ENCODE results near the gene IL12RB2. TPM values are rescaled to one million over a fixed set of nuclear protein-coding genes. Genes with fewer than 3 reads are reported as not detected.

The IL12RB2 gene
- total RNA-seq, 2 experiments from 2014 or later: 39.8 to 40.2 TPM

- H3K27ac Mint-ChIP-seq: no peak overlapping the region
- H3K4me1 Mint-ChIP-seq: peaks cover 16% of the 10 kb centered on the region
- DNase-seq: no peak
- peaks cover 45% of the 10 kb centered on the region for H3K36me3 Mint-ChIP-seq
- H3K27me3 Mint-ChIP-seq: no peaks in the 10 kb centered on the region
- H3K4me3 Mint-ChIP-seq: no peak overlapping the region
- H3K9me3 Mint-ChIP-seq: no peaks in the 10 kb centered on the region
Measured at GRCh38 chr1:67350783-67351182, 43.1 kb downstream of the IL12RB2 start.

GRCh38 chr1:67352211-67352610 lies 44.5 kb downstream of the IL12RB2 start:
- no peak for DNase-seq
- H3K9me3 Mint-ChIP-seq: no peaks in the 10 kb centered on the region
- H3K4me1 Mint-ChIP-seq: peaks cover 15% of the 10 kb centered on the region
- peaks cover 44% of the 10 kb centered on the region for H3K36me3 Mint-ChIP-seq
- no peaks in the 10 kb centered on the region for H3K27me3 Mint-ChIP-seq
- H3K4me3 Mint-ChIP-seq: no peak overlapping the region
- H3K27ac Mint-ChIP-seq: no peak overlapping the region

DNA sequence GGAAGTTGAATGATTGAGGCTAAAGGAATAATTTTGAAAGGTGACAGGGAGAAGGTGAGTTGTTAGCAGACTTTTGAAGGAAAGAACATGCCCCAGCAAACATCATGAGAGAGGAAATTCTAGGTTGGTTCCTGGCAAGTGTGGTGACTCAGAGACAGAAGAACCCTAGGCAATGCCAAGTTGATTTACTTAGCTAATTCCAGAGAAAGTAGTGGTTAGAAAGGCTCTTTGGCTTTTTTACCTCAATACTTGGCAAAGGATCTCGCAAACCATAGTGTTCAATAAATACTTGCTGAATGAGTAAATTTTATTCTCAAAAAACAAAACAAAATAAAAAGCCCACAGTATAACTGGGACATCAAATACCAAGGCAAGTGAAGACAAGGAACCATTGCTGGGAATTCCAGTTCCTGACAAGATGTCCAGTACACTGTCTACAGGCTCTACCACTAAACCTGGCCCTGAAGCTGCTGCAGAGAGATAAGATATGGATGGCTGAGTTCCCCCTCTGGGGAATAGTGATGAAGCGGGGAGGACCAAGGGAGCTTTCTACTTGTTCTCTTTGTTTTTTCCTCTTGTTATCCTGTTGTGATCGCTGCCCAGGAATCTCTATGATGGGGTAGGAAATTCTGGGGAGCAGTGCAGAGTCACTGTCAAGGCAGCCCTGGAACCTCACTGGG lies 48.2 kb downstream of the IL12RB2 start:
- H3K27ac Mint-ChIP-seq: no peak overlapping the region
- DNase-seq: no peak
- H3K4me1 Mint-ChIP-seq: peaks cover 10% of the 10 kb centered on the region
- H3K9me3 Mint-ChIP-seq: no peaks in the 10 kb centered on the region
- H3K36me3 Mint-ChIP-seq: peaks cover 44% of the 10 kb centered on the region
- no peak overlapping the region for H3K4me3 Mint-ChIP-seq
- H3K27me3 Mint-ChIP-seq: no peaks in the 10 kb centered on the region

DNA sequence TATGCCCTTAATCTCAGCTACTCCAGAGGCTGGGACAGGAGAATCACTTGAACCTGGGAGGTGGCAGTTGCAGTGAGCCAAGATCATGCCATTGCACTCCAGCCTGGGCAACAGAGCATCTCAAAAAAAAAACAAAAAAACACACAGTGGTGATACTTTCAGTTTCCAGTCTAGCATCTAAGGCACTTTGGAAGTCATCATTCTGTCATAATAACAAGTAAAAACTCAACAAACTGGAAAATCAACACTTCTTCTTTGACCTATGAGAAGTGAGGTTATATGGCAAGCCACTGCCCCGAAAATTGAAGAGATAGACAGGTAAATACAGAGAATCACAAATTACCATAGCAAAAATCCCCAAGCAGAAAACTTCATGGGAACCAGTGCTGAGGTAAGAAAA lies 51.9 kb downstream of the IL12RB2 start:
- H3K9me3 Mint-ChIP-seq: no peaks in the 10 kb centered on the region
- H3K27me3 Mint-ChIP-seq: no peaks in the 10 kb centered on the region
- H3K4me1 Mint-ChIP-seq: peaks cover 18% of the 10 kb centered on the region
- H3K36me3 Mint-ChIP-seq: peaks cover 40% of the 10 kb centered on the region
- DNase-seq: no peak
- H3K4me3 Mint-ChIP-seq: no peak overlapping the region
- no peak overlapping the region for H3K27ac Mint-ChIP-seq

DNA sequence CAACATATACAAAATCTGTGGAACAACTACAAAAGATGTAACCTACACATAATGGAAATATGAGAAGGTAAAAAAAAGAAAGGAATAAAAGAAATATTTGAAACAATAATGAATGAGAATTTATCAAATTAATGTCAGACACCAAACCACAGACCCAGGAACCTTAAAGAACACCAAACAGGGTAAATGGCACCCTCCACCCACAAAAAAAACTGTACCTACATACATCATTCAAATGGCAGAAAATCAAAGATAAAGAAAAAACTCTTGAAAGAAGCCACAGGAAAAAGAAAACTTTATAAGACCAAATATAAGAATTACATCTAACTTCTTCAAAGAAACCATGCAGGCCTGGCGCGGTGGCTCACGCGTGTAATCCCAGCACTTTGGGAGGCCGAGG lies 54.0 kb downstream of the IL12RB2 start:
- no peak for DNase-seq
- Mint-ChIP-seq H3K9me3 (no peaks in the 10 kb centered on the region), H3K27ac (no peak overlapping the region), H3K4me3 (no peak overlapping the region), H3K27me3 (no peaks in the 10 kb centered on the region), H3K36me3 (peaks cover 35% of the 10 kb centered on the region), H3K4me1 (peaks cover 20% of the 10 kb centered on the region)

GRCh38 chr1:67367370-67368045 lies 59.8 kb downstream of the IL12RB2 start:
- peak overlapping the region; percentile 47 for H3K27ac Mint-ChIP-seq
- H3K27me3 Mint-ChIP-seq: no peaks in the 10 kb centered on the region
- peaks cover 7% of the 10 kb centered on the region for H3K4me1 Mint-ChIP-seq
- no peaks in the 10 kb centered on the region for H3K9me3 Mint-ChIP-seq
- no peak for DNase-seq
- H3K4me3 Mint-ChIP-seq: no peak overlapping the region
- peaks cover 29% of the 10 kb centered on the region for H3K36me3 Mint-ChIP-seq

DNA sequence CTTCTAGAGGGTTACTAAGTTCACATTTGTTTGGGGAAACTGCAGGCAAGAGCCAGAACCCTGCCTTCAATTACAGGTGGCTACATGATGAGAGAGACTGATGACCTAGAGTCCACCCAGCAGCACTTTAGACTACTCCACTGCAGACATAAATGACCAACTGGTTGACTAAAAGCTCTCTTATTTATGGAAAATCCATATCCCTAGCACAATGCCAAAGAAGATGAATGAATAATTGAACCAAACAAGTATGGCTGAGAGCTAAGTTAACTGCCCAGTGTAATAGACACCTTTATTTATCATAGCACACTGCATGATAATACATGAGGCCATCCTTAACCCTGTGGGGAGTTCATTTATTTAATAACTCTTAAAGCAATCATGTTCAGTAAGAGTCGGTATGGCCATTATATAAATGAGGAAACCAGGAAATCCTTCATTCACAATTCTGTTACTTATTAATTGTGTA lies 60.4 kb downstream of the IL12RB2 start:
- Mint-ChIP-seq H3K4me1 (peaks cover 7% of the 10 kb centered on the region), H3K4me3 (no peak overlapping the region), H3K36me3 (peaks cover 27% of the 10 kb centered on the region)

DNA sequence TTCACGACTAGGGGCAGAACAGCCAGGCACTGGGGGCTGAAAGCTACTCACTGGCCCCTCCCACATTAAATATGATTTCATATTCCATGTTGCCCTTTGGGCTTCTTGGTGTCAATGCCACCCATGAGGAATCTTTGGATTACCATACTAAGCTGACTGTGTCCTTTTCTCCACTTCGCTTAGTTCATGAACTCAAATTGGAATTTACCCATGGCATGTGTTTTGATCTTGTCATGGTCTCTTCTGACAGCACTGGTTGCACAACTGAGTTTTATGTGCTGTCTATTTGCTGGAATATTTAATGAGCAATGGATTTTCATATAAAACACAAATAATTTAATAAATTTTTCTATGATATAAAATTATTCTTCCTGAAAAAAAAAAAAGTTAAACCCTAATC lies 63.4 kb downstream of the IL12RB2 start:
- Mint-ChIP-seq H3K4me3 (no peak overlapping the region), H3K27ac (no peak overlapping the region)

More for the DNA sequence above, 60.4 kb downstream of the IL12RB2 start:
- Mint-ChIP-seq H3K27ac (no peak overlapping the region), H3K27me3 (no peaks in the 10 kb centered on the region), H3K9me3 (no peaks in the 10 kb centered on the region)
- no peak for DNase-seq

DNA sequence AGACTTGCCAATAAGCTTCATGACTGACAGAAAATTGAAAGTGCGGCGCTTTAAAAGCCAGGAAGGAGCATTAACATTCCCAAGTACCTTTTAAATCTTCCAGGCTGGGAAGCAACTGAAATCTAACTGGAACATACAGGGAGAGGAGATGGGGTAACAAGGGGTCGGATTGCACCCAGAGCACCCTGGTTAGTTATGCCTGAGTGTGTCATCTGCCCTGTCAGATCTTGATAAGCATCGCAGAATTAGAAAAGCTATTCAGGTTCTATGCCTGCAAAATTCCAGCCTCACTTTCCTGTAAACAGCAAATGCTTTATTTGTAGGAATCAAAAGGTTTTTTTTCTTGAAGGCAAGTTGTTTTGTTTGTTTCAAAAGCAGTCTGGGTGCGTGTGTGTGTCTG lies 64.0 kb downstream of the IL12RB2 start:
- Mint-ChIP-seq H3K9me3 (no peaks in the 10 kb centered on the region), H3K27me3 (no peaks in the 10 kb centered on the region), H3K4me1 (no peaks in the 10 kb centered on the region), H3K36me3 (peaks cover 29% of the 10 kb centered on the region), H3K4me3 (no peak overlapping the region), H3K27ac (no peak overlapping the region)
- no peak for DNase-seq

More for the DNA sequence above, 63.4 kb downstream of the IL12RB2 start:
- no peak for DNase-seq
- H3K4me1 Mint-ChIP-seq: no peaks in the 10 kb centered on the region
- peaks cover 23% of the 10 kb centered on the region for H3K36me3 Mint-ChIP-seq
- H3K9me3 Mint-ChIP-seq: no peaks in the 10 kb centered on the region
- no peaks in the 10 kb centered on the region for H3K27me3 Mint-ChIP-seq

DNA sequence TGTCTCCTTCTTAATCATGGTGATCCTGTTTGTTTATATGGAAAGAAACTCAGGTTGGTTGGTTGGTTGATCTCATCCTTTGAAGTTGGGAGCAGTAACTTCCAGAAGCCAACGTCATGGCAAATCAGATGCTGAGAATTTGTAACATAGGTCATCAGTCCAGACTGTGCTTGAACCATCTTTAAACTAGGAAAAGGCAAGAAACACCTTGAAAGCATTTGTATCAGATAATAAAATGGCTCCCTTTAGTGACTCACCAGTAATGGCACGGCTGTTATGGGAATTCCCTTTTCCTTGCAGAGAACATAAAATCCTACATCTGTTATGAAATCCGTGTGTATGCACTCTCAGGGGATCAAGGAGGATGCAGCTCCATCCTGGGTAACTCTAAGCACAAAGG lies 64.5 kb downstream of the IL12RB2 start:
- DNase-seq: no peak
- no peak overlapping the region for H3K4me3 Mint-ChIP-seq
- no peaks in the 10 kb centered on the region for H3K9me3 Mint-ChIP-seq
- no peak overlapping the region for H3K27ac Mint-ChIP-seq
- no peaks in the 10 kb centered on the region for H3K27me3 Mint-ChIP-seq
- peaks cover 3% of the 10 kb centered on the region for H3K4me1 Mint-ChIP-seq
- peaks cover 33% of the 10 kb centered on the region for H3K36me3 Mint-ChIP-seq

DNA sequence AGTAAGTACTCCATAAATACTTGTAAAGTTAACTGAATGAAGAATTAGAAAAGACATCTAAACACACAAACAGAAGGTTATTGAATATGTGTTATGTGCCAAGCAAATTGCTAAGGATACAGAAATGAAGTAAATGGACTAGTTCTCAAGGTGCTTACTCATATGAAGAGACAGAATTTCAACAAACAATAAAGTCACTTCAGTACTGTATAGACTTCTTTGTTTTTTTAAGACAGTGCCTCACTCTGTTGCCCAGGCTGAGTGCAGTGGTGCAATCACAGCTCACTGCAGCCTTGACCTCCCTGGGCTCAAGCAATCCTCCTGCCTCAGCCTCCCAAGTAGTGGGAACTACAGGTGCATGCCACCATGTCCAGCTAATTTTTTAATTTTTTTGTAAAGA lies 65.2 kb downstream of the IL12RB2 start:
- Mint-ChIP-seq H3K36me3 (peaks cover 38% of the 10 kb centered on the region), H3K27ac (no peak overlapping the region), H3K4me1 (peaks cover 4% of the 10 kb centered on the region), H3K4me3 (no peak overlapping the region), H3K27me3 (no peaks in the 10 kb centered on the region), H3K9me3 (no peaks in the 10 kb centered on the region)
- DNase-seq: no peak

GRCh38 chr1:67376381-67376780 lies 68.7 kb downstream of the IL12RB2 start:
- peaks cover 4% of the 10 kb centered on the region for H3K4me1 Mint-ChIP-seq
- peaks cover 52% of the 10 kb centered on the region for H3K36me3 Mint-ChIP-seq
- H3K27me3 Mint-ChIP-seq: no peaks in the 10 kb centered on the region
- H3K4me3 Mint-ChIP-seq: no peak overlapping the region
- DNase-seq: no peak
- H3K9me3 Mint-ChIP-seq: no peaks in the 10 kb centered on the region
- no peak overlapping the region for H3K27ac Mint-ChIP-seq

DNA sequence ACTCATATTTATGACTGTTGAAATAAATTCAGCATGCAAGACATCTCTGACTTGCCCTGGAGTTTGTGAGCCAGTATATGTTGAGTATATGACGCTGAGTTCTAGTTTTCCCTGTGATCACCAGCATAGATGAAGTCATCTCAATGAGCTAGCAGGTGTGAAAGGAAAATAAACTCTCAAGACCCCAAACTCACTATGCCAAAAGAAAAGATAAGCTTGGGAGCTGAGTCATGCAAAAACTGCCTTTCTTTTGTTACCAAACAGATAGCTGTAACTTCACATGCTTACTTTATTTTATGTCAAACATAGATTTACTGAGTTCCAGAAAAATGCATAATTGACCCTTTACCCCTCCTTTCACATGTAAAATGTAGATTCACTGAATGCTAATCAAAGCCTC lies 69.6 kb downstream of the IL12RB2 start:
- peaks cover 4% of the 10 kb centered on the region for H3K4me1 Mint-ChIP-seq
- peaks cover 61% of the 10 kb centered on the region for H3K36me3 Mint-ChIP-seq

GRCh38 chr1:67381154-67381553 lies 73.5 kb downstream of the IL12RB2 start:
- H3K27me3 Mint-ChIP-seq: no peaks in the 10 kb centered on the region

More for the DNA sequence above, 69.6 kb downstream of the IL12RB2 start:
- DNase-seq: no peak
- H3K4me3 Mint-ChIP-seq: no peak overlapping the region
- no peak overlapping the region for H3K27ac Mint-ChIP-seq
- no peaks in the 10 kb centered on the region for H3K27me3 Mint-ChIP-seq
- H3K9me3 Mint-ChIP-seq: no peaks in the 10 kb centered on the region

GRCh38 chr1:67382292-67382691 lies 74.6 kb downstream of the IL12RB2 start:
- Mint-ChIP-seq H3K9me3 (peaks cover 22% of the 10 kb centered on the region), H3K27me3 (no peaks in the 10 kb centered on the region), H3K27ac (no peak overlapping the region), H3K36me3 (peaks cover 86% of the 10 kb centered on the region), H3K4me1 (no peaks in the 10 kb centered on the region), H3K4me3 (no peak overlapping the region)
- DNase-seq: no peak

More at GRCh38 chr1:67381154-67381553, 73.5 kb downstream of the IL12RB2 start:
- Mint-ChIP-seq H3K4me1 (peaks cover 4% of the 10 kb centered on the region), H3K27ac (no peak overlapping the region), H3K4me3 (no peak overlapping the region), H3K9me3 (peaks cover 22% of the 10 kb centered on the region), H3K36me3 (peaks cover 89% of the 10 kb centered on the region)
- DNase-seq: no peak

Measured in activated naive CD8-positive, alpha-beta T cell treated with anti-CD3 and anti-CD28 coated beads for 36 hours (primary cell).